EH (cell line): ENCODE results near the gene NFYC.

Experiments
- DNase-seq: peaks from one replicate; pipeline ENCODE4 v3.0.0-alpha.2; 2015; ENCODE audit warnings: low read depth

Gene NFYC

GRCh38 chr1:40739455-40740008, 48.0 kb downstream of the NFYC start:
- DNase-seq = peak; percentile 70

- peak; percentile 19 for DNase-seq
Observed at GRCh38 chr1:40740039-40740996, 48.8 kb downstream of the NFYC start.

GRCh38 chr1:40740997-40741736, 49.7 kb downstream of the NFYC start:
- no peak for DNase-seq

GRCh38 chr1:40742363-40743061, 51.0 kb downstream of the NFYC start:
- peak; percentile 46 for DNase-seq

- no peak for DNase-seq
Observed at GRCh38 chr1:40743452-40743851, 51.9 kb downstream of the NFYC start.

GRCh38 chr1:40743860-40744259, 52.4 kb downstream of the NFYC start:
- no peak for DNase-seq

DNA sequence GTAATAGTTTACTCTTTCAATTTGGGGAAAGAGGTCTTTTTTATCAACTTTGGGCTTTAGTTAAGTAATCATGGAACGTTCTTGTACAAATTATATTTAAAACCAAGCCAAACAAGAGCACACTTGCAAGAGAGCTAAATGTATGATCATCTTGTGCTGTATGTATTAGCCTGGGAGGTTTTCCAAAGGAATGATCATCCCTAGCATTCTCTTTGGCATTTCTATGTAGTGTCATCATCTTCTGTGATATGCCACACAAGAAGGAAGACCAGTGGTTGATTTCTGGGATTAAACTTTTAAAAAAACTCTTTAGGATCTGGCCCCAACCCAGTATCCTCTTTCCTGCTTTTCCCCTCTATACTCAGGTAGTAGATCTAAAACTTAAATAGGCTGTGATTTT, 53.7 kb downstream of the NFYC start:
- peak; percentile 79 for DNase-seq

- no peak for DNase-seq
Observed at GRCh38 chr1:40746344-40747090, 55.0 kb downstream of the NFYC start.

DNA sequence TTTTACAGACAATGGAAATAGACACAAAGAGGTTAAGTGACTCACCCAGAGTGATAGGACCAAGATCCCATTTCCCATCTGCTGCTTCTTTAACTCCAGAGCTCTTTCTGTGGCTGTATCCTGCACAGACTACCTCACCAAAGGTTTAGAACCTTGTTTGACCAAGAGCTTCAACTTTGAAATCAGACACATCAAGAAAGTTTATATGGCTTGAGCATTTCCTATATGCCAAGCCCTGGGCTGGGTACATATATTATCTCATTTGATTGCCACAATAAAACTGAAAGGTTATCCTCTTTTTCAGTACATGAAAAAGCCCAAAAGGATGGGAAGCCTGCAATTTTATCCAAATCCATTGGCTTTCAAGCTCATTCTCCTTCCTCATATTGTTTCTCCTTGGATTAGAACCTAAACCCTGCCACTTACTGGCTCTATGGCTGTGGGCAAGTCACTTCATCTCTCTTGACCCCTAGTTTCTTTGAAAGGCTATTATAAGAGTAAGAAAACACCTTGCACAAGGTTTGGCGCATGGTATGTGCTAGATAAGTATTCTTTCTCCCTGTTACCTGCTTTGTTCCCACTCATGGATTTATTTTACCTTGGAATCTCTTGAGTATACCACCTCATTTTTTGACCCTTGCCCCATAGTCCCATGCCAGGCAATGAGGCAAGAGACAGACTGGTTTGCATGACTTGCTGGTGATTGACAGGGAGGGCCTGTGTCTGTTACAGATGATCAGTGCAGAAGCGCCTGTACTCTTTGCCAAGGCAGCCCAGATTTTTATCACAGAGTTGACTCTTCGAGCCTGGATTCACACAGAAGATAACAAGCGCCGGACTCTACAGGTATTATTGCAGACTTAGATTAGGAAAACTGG, 57.6 kb downstream of the NFYC start:
- DNase-seq = no peak

DNA sequence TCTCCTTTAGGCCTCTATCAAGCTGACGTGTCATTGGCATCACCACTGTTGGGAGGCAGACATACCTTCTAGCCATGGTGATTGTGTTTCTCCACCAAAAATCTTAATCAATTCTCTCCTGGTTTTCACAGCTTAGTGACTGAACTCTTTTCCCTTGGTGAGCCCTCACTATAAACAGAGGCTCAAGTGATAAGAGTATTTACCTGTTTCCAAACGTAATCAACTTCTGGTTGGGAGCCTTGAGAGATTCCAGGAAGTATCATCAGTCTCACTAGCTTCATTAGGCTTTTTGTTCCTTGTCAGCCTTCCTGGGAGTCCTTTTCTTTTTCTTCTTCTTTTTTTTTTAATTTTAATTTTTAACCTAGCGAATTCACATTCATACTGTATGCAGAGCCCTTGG, 58.3 kb downstream of the NFYC start:
- DNase-seq = no peak

DNA sequence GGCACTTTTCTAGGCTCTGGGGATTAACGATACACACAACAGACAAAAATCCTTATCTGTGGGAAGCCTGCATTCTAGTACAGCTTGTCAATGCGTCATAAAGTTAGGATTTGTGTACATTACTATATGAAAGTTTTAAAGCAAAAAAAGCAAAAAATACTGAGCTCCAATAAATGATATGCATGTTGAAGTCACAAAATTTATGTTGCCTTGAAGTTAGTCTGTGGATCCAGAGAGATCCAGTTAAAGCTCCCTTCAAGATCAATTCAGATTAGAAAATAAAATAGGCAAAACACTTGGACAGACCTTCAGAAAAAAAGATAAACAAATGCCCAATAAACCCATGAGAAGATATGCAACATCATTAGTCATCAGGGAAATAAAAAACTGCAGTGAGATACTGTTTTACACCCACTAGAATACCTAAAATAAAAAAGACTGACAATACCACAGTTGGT, 59.0 kb downstream of the NFYC start:
- peak; percentile 72 for DNase-seq

- no peak for DNase-seq
Observed at GRCh38 chr1:40751802-40752201, 60.3 kb downstream of the NFYC start.

DNA sequence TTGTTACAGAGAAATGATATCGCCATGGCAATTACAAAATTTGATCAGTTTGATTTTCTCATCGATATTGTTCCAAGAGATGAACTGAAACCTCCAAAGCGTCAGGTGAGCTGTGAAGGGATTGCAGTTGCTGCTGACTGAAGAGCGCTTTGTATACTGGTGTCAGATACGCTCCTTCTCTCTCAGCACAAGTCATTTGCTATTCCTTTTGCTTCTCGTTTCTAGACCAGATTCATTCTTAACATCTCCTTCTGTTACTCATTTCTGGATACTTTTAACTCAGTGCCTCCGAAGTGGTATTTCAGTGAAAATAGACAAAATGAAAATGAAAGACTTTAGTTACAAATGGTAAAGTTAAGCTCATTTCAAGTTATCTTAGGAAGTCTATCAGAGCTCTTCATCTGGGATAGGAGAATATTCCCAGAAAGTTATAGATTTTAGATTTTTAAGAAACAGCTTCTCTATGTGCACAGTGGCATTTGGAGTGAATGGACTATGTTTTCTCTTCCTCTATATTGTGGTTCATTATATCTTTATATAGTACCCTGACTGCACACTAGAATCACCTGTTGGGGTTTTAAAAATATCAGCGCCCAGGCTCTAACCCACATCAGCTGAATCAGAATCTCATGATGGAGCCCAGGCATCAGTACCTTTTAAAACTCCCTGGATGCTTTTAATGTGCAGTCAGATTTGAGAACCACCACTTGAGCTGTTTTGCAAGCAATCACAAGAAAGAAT, 61.8 kb downstream of the NFYC start:
- no peak for DNase-seq

GRCh38 chr1:40754201-40754600, 62.7 kb downstream of the NFYC start:
- DNase-seq = no peak

DNA sequence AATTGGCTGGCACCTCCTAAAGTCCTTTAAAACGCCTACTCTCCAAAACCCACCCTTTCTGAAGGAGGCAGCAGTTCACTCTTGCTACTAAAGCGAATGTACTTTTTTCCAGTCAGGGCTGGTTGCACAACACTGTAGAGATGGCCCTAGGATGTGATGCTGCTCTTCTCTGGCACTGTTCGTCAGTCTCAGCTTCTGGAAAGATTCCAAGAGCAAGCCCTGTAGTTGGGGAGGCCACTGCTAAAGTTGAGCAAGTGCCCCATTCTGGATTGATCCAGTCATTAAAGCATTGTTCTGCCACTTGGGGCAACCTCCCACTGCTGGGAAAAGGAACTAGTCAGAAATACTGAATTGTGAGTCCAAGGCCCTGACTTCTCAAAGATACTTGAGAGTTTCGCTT, 63.6 kb downstream of the NFYC start:
- no peak for DNase-seq

GRCh38 chr1:40756523-40756922, 65.0 kb downstream of the NFYC start:
- no peak for DNase-seq

GRCh38 chr1:40757084-40757483, 65.6 kb downstream of the NFYC start:
- DNase-seq = no peak

DNA sequence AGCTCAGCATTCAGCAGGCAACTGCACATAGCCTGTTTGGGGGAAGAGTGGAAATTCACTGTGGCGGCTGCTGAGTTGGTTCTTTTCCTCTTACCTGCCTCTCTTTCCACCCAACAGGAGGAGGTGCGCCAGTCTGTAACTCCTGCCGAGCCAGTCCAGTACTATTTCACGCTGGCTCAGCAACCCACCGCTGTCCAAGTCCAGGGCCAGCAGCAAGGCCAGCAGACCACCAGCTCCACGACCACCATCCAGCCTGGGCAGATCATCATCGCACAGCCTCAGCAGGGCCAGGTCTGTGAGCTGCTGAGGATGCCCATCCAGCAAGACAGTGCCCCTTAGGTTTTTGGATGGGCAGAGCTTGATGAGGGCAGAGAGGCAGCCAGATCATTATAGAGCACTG, 66.5 kb downstream of the NFYC start:
- DNase-seq = no peak

- DNase-seq = no peak
Observed at GRCh38 chr1:40758578-40759343, 67.3 kb downstream of the NFYC start.
